ENCODE measurements around the gene HSPA2.
"Not testable (repeated sequence)": the region's sequence is repeated elsewhere in the genome, so short reads cannot be mapped to it uniquely, and the experiment has no call there.

HSPA2 gene

DNA sequence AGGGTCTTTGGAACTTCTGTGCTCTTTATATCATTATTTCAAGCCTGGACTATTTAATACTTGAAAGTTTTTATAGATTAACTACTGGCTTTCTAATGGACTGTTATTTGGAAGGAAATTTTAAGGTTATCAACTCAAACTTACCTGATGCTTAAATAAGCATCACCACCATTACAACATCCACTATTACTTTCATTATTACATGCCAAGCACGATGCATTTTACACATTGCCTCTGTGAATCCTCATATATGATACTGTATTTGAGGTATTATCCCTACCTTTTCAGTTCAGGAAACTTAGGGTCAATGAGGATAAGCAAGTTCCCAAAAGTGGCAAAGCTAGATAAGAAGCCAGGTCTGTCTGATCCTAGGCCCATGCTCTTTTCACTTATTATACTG is 23.6 kb upstream of the HSPA2 start:
- no peak for DNase-seq

DNA sequence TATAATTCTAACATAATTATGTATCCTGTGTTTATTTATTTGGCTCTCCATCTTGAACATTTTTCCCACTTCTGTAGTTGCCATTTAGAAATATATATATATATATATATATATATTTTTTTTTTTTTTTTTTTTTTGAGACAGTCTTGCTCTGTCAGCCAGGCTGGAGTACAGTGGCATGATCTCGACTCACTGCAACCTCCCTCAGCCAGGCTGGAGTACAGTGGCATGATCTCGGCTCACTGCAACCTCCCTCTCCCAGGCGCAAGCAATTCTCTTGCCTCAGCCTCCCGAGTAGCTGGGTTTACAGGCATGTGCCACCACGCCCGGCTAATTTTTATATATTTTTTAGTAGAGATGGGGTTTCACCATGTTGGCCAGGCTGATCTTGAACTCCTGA is 22.9 kb upstream of the HSPA2 start:
- not testable (repeated sequence) for DNase-seq

DNA sequence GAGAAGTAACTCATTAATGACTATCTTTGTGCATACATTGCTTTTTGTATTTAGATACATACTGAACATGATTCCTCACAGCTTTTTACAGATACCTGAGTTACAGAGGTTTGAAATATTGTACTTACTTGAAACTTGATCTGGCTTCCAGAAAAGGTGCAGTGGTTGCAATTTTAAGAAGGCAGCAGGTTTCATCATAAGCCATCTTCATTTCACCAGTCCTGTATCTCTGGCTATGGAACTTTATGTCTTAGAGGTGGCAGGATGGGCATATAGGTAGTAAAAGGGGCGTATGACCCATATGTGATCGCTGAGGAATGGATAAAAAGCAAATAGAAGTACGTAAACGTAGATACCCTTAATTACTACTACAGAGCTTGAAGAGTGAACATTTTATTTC is 22.3 kb upstream of the HSPA2 start:
- no peak for DNase-seq

DNA sequence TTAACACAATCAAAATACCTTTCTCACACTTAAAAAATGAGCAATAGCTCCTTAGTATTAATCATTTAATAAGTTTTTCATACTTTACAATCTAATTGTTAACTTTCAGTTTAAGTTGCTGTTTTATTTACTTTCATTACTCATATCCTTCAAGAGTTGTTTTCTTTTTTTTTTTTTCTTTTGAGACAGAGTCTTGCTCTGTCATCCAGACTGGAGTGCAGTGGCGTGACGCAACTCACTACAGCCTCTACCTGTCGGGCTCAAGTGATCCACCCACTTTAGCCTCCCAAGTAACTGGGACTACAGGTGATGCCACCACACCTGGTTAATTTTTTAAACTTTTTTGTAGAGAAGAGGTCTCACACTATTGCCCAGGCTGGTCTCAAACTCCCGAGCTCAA is 19.8 kb upstream of the HSPA2 start:
- no peak for DNase-seq

DNA sequence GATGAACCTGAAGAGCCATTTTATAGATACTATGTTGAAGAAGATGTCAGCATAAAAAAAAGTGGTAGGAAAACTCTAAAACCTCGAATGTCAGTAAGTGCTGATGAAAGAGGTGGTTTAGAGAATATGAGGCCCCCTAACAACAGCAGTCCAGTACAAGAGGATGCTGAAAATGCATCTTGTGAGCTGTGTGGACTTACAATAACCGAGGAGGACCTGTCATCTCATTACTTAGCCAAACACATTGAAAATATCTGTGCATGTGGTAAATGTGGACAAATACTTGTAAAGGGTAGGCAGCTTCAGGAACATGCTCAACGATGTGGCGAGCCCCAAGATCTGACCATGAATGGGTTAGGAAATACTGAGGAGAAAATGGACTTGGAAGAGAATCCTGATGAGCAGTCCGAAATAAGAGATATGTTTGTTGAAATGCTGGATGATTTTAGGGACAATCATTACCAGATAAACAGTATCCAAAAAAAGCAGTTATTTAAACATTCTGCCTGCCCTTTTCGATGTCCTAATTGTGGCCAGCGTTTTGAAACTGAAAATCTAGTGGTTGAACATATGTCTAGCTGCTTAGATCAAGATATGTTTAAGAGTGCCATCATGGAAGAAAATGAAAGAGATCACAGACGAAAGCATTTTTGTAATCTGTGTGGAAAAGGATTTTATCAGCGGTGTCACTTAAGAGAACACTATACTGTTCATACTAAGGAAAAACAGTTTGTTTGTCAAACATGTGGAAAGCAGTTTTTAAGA is 17.8 kb upstream of the HSPA2 start:
- DNase-seq, result no peak

DNA sequence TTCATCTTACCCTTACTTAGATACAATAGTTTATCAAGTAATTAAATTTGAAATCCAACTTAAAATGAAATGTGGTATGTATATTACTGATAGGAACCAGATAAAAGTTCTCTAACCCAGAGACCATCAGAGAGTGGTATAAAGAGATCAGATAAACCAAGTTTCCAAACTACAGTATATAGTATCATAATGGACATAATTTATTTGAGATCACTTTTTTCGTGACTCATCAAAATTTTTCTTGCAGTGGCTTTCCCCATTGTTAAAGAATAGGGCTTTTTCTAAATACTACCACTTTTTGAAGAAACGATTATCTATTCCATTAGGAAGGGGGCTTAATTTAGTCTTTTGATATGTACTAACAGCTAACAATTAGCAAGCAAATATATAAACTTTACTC is 15.2 kb upstream of the HSPA2 start:
- DNase-seq, result no peak

DNA sequence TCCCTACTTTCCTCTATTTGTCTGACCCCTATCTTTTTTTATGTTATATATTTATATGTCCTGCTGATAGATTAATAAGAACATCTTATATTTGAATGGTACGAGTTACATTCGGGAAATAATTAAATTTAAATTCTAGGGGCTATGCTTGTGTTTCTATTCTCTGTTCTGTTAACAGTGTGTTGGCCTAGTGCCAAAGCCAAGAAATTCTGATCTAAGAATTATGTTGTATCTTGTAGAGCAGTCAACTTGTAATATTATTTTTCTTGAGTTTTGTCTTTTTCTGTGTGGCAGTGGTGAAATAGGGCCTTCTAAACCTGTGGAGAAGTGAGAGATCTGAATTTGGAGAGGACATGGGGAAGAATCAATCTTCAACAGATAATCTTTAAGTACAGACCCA is 9.0 kb upstream of the HSPA2 start:
- no peak for DNase-seq

DNA sequence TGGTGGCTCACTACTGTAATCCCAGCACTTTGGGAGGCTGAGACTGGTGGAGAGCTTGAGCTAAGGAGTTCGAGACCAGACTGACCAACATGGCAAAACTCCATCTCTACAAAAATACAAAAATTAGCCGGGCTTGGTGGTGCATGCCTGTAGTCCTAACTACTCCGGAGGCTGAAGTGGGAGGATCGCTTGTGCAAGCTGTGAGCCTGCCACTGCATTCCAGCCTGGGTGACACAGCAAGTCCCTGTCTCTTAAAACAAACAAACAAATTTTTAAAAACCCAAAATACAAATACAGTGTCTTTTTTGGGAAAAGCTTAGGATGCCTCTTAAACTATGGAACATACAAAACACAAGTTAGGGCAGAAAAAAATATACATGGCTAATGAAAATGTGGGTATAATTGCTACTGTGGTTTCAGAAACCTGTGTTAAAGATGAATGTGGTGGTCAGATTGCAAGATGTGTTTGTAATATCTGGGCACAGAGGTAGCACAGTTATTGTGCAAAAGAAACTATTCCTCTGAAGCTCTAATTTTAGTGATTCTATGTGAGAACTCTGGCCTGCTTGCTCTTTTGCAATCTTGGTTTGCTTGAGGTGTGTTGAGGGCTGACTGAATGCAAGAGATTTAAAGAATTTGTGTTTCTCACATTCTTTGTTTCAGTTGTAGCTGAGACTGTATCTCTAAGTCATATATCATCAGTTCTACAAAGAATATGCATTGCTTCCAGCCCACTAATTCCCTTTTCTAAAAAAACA is 3.9 kb upstream of the HSPA2 start:
- DNase-seq, result no peak

DNA sequence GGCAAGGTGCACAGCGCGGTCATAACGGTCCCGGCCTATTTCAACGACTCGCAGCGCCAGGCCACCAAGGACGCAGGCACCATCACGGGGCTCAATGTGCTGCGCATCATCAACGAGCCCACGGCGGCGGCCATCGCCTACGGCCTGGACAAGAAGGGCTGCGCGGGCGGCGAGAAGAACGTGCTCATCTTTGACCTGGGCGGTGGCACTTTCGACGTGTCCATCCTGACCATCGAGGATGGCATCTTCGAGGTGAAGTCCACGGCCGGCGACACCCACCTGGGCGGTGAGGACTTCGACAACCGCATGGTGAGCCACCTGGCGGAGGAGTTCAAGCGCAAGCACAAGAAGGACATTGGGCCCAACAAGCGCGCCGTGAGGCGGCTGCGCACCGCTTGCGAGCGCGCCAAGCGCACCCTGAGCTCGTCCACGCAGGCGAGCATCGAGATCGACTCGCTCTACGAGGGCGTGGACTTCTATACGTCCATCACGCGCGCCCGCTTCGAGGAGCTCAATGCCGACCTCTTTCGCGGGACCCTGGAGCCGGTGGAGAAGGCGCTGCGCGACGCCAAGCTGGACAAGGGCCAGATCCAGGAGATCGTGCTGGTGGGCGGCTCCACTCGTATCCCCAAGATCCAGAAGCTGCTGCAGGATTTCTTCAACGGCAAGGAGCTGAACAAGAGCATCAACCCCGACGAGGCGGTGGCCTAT is 875 bp downstream of the HSPA2 start:
- peak; percentile 42 for DNase-seq

DNA sequence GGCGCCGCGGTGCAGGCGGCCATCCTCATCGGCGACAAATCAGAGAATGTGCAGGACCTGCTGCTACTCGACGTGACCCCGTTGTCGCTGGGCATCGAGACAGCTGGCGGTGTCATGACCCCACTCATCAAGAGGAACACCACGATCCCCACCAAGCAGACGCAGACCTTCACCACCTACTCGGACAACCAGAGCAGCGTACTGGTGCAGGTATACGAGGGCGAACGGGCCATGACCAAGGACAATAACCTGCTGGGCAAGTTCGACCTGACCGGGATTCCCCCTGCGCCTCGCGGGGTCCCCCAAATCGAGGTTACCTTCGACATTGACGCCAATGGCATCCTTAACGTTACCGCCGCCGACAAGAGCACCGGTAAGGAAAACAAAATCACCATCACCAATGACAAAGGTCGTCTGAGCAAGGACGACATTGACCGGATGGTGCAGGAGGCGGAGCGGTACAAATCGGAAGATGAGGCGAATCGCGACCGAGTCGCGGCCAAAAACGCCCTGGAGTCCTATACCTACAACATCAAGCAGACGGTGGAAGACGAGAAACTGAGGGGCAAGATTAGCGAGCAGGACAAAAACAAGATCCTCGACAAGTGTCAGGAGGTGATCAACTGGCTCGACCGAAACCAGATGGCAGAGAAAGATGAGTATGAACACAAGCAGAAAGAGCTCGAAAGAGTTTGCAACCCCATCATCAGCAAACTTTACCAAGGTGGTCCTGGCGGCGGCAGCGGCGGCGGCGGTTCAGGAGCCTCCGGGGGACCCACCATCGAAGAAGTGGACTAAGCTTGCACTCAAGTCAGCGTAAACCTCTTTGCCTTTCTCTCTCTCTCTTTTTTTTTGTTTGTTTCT is 1.7 kb downstream of the HSPA2 start:
- DNase-seq, result peak; percentile 29

DNA sequence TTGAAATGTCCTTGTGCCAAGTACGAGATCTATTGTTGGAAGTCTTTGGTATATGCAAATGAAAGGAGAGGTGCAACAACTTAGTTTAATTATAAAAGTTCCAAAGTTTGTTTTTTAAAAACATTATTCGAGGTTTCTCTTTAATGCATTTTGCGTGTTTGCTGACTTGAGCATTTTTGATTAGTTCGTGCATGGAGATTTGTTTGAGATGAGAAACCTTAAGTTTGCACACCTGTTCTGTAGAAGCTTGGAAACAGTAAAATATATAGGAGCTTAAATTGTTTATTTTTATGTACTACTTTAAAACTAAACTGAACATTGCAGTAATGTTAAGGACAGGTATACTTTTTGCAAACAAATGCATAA is 2.3 kb downstream of the HSPA2 start:
- DNase-seq, result no peak

DNA sequence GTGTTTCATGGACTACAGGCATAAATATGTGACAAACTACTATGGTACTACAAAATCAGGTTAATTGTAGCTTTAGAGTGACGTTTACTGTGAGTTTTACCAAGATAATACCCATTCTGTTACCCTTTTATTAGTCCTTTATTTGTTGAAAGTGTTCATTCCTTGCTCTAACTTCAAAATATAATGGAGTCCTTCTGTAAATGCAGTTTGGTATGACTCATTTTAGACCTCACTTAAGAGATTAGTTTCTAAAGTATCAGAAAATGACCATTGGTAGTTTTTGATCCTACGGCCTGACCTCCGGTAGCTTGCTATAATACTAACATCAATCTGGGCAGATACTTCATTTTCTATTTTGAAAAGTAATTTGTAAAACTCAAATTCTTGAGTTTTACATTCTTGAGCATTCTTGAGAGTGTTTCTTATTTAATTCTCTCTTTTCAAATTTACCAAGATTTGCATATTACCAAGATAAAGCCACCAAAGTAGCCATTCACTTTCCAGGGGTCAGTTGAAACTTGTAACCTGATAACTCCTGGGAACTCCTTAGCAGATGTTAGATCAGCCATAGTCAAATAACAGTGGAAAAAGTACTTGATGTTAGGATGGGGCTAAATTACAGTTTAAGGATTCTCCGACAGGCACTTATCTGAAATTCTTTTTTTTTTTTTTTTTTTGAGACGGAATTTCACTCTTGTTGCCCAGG is 4.2 kb downstream of the HSPA2 start:
- DNase-seq, result no peak

DNA sequence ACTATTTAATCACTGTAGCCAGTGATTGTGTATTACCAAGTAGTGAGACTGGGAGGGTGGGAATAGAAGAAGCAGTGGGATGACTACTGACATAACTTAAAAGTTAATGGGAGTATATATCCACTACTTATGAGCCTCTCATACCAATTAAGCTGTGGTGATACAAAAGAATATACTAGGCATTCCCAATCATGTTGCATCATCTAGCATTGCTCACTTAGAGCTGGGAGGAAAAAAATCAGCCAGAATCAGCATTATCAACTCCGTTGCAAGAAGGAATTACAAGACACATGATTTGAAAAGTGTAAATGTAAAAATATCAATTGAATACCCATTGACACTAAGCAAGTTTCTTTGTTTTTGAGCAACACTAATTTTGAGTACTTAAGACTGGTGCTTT is 8.5 kb downstream of the HSPA2 start:
- no peak for DNase-seq

DNA sequence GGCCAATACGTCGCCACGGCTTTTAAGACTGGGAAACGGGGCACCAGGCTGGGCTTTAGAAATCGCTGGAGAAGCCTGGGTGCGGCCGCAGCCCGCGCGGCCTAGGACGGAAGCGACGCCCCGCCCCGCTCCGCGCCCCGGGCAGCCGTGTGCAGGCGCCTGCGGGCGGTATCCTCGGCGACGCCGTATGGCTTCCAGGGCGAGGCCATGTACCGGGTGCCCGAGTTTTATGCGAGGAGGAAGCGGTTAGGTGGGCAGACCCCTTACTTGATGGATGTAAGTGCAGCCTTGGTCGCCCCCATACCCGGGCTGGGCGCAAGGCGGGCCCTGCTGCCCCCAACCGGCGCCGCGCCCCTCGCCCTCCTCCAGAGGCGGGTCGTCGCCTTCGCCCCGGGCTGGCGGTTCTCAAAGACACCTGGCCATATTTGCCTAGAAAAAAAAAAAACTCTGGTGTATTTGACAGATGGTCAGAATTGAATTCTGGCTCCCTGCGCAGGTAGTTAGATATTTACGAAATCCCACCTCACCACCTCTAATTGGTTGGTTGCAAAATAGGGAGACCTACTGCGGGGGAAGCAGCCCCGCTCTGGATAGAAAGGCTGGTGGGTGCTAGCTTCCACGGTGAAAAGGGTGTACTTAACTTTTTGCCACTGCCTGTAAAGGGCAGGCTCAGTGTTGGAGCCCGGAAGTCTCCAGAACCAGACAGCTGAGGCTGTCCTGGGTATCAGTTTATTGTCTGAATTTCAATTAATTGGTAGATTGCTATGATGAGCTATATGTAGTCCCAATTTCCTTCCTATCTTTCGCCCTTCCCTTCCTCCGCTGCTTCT is 9.5 kb downstream of the HSPA2 start, which contains the start of gene PPP1R36:
PPP1R36 (plus strand) TSS at position 171 of the 830 bp plus-strand sequence; CDS start at position 208, 37 bp downstream.
- peak; percentile 61 for DNase-seq

DNA sequence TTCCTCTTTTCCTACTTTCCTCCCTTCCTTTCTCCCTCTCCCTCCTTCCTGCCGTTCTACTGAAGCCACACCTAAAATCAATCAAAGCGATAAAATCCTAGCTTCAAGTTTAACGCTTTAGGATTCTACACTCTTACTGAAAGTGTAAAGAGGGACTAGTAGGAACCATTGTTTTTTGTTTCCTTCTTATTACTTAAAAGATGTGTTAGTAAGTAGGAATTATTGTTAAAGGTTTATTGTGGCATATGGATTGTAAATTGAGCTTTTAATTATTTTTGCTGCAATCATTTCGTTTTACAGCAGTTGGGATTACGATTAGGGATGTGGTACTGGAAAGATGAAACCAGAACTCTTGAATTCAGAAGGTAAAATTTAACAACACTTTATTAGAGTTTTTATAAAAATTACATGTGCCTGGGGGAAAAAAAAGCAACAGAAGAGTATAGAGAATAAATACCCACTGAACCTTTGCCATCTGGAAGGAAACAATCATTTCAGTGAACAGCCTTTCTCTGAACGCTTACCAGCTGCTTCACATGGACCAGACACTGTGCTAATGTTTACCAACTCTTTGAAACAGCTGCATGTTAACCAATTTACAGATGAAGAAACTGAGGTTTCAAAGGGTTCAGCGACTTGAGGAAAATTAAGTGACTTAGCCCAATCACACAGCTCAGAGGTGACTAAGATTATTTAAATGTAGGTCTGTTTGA is 10.2 kb downstream of the HSPA2 start:
- DNase-seq, result no peak

DNA sequence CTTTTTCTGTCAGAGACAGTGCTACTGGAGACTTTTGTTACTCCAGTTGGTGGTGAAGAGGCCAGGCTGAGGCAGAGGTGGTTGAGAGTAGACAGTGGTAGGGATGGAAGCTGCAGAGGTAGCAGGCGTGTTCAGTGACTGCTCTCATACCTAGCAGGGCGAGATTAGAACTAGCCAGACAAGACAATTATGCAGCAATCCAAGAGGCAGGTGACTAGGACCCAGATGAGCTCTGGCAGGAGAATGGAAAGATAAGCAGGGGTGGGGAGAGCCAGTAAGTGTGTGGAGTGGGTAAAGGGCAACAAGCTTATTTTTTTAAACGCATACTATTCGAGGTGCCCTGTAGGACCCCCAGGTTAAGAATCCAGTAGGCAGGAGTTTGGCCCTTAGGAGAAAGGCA is 14.0 kb downstream of the HSPA2 start:
- no peak for DNase-seq

DNA sequence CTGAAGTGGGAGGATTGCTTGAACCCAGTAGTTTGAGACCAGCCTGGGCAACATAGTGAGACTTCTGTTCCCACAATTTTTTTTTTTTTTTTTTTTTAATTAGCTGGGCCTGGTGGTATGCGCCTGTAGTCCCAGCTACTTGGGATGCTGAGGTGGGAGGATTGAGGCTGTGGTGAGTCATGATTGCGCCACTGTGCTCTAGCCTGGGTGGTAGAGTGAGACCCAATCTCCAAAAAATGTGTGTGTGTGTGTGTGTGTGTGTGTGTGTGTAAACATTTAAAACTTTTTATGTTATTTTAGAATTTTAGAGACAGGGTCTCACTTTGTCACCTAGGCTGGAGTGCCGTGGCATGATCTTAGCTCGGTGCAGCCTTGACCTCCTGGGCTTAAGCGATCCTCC is 16.0 kb downstream of the HSPA2 start:
- no peak for DNase-seq

DNA sequence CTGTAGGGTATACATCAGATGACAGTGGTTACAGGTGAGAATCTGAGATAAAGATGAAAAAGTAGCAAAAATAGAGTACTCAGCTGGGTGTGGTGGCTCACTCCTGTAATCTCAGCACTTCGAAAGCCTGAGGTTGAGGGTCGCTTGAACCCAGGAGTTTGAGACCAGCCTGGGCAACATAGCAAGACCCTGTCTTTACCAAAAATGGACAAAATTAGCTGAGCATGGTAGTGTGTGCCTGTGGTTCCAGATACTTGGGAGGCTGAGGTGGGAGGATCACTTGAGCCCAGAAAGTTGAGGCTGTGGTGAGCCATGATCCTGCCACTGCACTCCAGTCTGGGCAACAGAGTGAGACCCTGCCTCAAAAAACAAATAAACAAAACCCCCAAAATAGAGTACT is 17.7 kb downstream of the HSPA2 start:
- not testable (repeated sequence) for DNase-seq

DNA sequence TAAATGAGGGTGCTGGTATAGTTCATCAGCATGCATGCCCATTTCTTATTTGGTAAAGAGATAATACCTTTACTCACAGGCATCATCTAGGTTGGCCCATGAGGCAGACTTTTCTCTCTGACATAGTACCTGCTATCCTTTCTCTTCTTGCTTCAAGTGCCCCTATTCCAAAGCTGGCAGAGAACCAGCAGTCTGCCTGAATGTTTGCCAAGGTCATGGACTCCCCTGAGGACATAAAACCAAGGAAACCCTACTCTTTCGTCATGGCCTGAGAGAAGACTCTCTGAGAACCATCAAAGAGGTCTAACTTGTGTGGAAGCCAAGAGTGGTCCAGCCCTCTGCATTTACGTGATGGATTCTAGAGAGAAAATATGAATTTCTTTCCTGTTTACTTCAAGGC is 21.1 kb downstream of the HSPA2 start:
- DNase-seq, result no peak

DNA sequence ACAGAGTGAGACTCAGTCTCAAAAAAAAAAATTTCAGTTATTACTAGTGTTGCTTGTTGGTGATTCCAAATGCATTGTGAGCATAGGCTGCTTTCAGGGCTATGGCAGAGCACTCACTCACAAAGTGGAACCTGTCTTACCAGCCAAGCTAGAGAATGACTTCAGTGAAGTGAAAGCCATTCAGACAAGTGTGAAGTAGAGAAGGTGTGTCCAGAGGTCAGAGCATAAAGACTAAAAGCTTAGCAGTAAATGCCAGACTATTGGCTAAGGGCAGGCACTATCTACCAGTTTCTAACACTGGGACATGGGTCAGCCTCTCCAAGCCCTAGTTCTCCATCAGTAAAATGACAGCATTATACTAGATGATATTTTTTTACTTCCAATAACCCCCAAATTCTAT is 21.9 kb downstream of the HSPA2 start:
- no peak for DNase-seq

DNA sequence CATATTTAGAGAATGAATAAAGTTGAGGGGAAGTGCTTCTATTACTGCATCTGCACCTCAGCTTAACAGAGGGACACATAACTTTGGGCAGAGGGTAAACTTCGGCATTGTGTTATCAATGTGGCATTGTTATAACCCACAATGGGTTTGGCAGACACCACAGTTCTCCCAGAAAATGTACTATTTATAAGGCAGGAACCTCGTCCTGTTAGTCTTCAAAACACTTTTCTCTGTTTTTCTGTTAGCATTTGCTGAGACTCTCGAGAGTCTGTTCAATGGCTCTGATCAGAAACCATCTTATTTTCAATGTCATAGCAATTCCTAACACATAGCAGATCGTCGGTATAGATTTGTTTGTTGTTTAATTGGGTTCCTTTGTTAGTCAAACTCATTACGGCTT is 23.2 kb downstream of the HSPA2 start:
- DNase-seq, result no peak

All from activated T-cell treated with anti-CD3 and anti-CD28 coated beads, Interleukin-2, amount 50 U/mL, for 1 hour (primary cell).